ENCODE measurements around the gene TMOD3.

DNA sequence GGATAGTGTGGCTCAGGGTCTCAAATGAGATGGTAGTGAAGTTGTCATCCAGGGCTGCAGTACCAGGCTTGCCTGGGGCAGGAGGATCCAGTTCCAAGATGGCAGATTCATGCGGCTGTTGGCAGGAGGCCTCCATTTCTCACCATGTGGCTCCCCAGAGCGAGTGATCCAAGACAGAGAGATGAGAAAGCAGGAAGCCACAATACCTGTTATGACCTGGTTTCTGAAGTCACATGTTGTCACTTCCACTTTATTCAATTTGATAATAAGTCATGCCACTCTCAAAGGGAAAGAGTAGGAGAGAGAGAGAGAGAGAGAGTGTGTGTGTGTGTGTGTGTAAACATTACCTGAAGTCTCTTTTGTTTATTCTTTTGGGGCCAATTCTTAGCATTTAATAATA is 47.9 kb upstream of the TMOD3 start:
- TF ChIP-seq SUZ12 (IDR thresholded peaks at IDR 0.05) (no peak), ELF4 (IDR thresholded peaks at IDR 0.05) (no peak), HDGF (IDR thresholded peaks at IDR 0.05; ENCODE audit: borderline replicate concordance) (no peak), BHLHE40 (IDR thresholded peaks at IDR 0.05; ENCODE audit: borderline replicate concordance) (no peak), ZNF384 (IDR thresholded peaks at IDR 0.05) (no peak), CTBP1 (IDR thresholded peaks at IDR 0.05; ENCODE audit: borderline replicate concordance) (no peak), FOXM1 (IDR thresholded peaks at IDR 0.05; ENCODE audit: borderline replicate concordance) (no peak)
- TF ChIP-seq, protein P1, sequence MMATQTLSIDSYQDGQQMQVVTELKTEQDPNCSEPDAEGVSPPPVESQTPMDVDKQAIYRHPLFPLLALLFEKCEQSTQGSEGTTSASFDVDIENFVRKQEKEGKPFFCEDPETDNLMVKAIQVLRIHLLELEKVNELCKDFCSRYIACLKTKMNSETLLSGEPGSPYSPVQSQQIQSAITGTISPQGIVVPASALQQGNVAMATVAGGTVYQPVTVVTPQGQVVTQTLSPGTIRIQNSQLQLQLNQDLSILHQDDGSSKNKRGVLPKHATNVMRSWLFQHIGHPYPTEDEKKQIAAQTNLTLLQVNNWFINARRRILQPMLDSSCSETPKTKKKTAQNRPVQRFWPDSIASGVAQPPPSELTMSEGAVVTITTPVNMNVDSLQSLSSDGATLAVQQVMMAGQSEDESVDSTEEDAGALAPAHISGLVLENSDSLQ (IDR thresholded peaks at IDR 0.05) = no peak
